ENCODE results near the gene TMEM178A. TPM values are rescaled to one million over a fixed set of nuclear protein-coding genes. Genes with fewer than 3 reads are reported as not detected.
"Not testable (repeated sequence)": the region's sequence is repeated elsewhere in the genome, so short reads cannot be mapped to it uniquely, and the experiment has no call there.

TMEM178A gene
- total RNA-seq, 1 experiment from 2014 or later: 0.14 TPM

DNA sequence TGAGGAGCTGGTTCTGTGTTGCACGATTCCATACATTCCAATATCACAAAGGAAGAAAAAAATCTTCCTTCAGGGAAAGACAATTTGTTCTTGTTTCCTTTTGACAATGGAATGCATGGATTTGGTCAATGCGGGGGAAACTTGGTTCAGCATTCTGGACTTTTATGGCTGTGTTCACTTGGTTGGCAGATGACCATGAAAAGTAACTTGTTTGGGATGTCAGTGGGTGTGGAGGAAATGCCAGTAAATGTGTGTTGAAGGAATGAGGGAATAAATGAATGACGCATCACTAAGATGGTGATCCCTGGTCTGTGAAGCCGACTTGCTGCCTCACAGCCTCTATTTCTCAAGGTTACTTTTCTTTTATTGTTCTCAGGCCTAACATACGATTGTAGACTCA is 59.7 kb downstream of the TMEM178A start:
- DNase-seq: no peak
- Histone ChIP-seq H3K4me1 (peaks cover 25% of the 10 kb centered on the region), H3K4me3 (no peak overlapping the region), H3K27ac (no peak overlapping the region), H3K9me3 (replicated peaks) (no peaks in the 10 kb centered on the region), H3K36me3 (no peaks in the 10 kb centered on the region), H3K27me3 (no peaks in the 10 kb centered on the region)

- DNase-seq: peak; percentile 43 to 60
- not testable (repeated sequence) for H3K36me3 ChIP-seq; H3K27me3 ChIP-seq; H3K4me3 ChIP-seq; H3K9me3 ChIP-seq (replicated peaks)
- Histone ChIP-seq H3K27ac (peak overlapping the region; percentile 18; the same call in 1 of the 2 replicates), H3K4me1 (peaks cover 44% of the 10 kb centered on the region)
Observed at GRCh38 chr2:39728085-39728484, 62.4 kb downstream of the TMEM178A start.

GRCh38 chr2:39728941-39729351 is 63.2 kb downstream of the TMEM178A start:
- DNase-seq: peak; percentile 33 to 45
- H3K27me3 ChIP-seq: no peaks in the 10 kb centered on the region

DNA sequence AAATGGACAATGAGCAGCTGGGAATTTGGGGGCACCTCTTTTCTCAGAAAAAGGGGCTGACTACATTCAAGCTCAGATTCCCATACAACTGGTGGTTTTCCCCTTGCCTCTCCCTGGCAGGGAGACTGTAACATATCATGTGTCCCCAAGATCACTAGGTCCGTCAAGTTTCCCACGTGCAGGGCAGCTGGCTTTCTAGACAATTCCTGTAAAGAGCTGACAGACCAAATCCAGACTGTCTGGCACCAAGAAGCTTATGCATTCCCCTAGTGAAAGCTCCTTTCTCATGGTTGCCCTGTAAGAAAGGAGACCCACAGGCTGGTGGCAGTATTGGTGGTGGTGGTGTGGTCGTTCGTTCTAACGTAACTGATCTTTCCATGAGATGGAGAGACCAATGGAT is 64.6 kb downstream of the TMEM178A start:
- H3K9me3 ChIP-seq (replicated peaks): no peaks in the 10 kb centered on the region; the same call in 1 of the 2 replicates
- no peak overlapping the region for H3K4me3 ChIP-seq
- peaks cover 30% of the 10 kb centered on the region for H3K36me3 ChIP-seq
- peaks cover 38% of the 10 kb centered on the region for H3K4me1 ChIP-seq
- peak overlapping the region; percentile 53 for H3K27ac ChIP-seq
- DNase-seq: peak; percentile 79 to 83
- no peaks in the 10 kb centered on the region for H3K27me3 ChIP-seq

More at GRCh38 chr2:39728941-39729351, 63.2 kb downstream of the TMEM178A start:
- no peak overlapping the region; the same call in 1 of the 2 replicates for H3K27ac ChIP-seq
- peaks cover 17% of the 10 kb centered on the region for H3K36me3 ChIP-seq
- no peak overlapping the region for H3K4me3 ChIP-seq
- no peaks in the 10 kb centered on the region; the same call in 1 of the 2 replicates for H3K9me3 ChIP-seq (replicated peaks)
- peaks cover 41% of the 10 kb centered on the region for H3K4me1 ChIP-seq

GRCh38 chr2:39730685-39731302 is 65.1 kb downstream of the TMEM178A start:
- H3K9me3 ChIP-seq (replicated peaks): no peaks in the 10 kb centered on the region; the same call in 1 of the 2 replicates
- no peak overlapping the region for H3K4me3 ChIP-seq
- peak overlapping the region; percentile 53 for H3K27ac ChIP-seq
- peaks cover 38% of the 10 kb centered on the region for H3K4me1 ChIP-seq
- H3K36me3 ChIP-seq: peaks cover 35% of the 10 kb centered on the region
- no peaks in the 10 kb centered on the region for H3K27me3 ChIP-seq
- peak in 1 of 2 experiments; percentile 56 for DNase-seq

DNA sequence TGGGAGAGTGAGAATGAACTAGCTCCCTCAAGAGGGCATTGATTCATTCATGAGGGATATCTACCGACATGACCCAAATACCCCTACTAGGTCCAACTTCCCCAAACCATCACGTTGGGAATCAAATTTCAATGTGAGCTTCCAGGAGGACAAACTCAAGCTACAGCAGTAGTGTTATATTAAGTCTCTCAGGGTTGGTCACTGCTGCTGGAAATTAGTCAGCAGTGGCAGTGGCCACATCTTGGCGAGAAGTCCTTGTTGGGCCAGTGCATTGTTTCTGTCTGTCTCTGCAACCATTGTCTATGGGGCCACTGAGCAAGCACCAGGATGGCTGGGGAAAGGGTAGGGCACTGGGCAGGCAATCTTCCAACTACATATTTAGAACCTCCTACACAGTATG is 65.8 kb downstream of the TMEM178A start:
- H3K27ac ChIP-seq: no peak overlapping the region
- DNase-seq: no peak

GRCh38 chr2:39732482-39732881 is 66.8 kb downstream of the TMEM178A start:
- H3K4me3 ChIP-seq: no peak overlapping the region
- DNase-seq: peak; percentile 72 to 79
- no peak overlapping the region for H3K27ac ChIP-seq
- peaks cover 52% of the 10 kb centered on the region for H3K36me3 ChIP-seq
- no peaks in the 10 kb centered on the region; the same call in 1 of the 2 replicates for H3K9me3 ChIP-seq (replicated peaks)
- H3K4me1 ChIP-seq: peaks cover 38% of the 10 kb centered on the region
- H3K27me3 ChIP-seq: no peaks in the 10 kb centered on the region

More for the DNA sequence above, 65.8 kb downstream of the TMEM178A start:
- Histone ChIP-seq H3K27me3 (no peaks in the 10 kb centered on the region), H3K36me3 (peaks cover 43% of the 10 kb centered on the region), H3K9me3 (replicated peaks) (no peaks in the 10 kb centered on the region; the same call in 1 of the 2 replicates), H3K4me1 (peaks cover 38% of the 10 kb centered on the region), H3K4me3 (no peak overlapping the region)

- Histone ChIP-seq H3K9me3 (replicated peaks) (no peaks in the 10 kb centered on the region; the same call in 1 of the 2 replicates), H3K4me1 (peaks cover 38% of the 10 kb centered on the region)
- no peak for DNase-seq
Observed at GRCh38 chr2:39733070-39733674, 67.5 kb downstream of the TMEM178A start.

GRCh38 chr2:39734445-39734844 is 68.7 kb downstream of the TMEM178A start:
- H3K27ac ChIP-seq: no peak overlapping the region

More at GRCh38 chr2:39733070-39733674, 67.5 kb downstream of the TMEM178A start:
- Histone ChIP-seq H3K4me3 (no peak overlapping the region), H3K36me3 (peaks cover 59% of the 10 kb centered on the region), H3K27ac (no peak overlapping the region), H3K27me3 (no peaks in the 10 kb centered on the region)

DNA sequence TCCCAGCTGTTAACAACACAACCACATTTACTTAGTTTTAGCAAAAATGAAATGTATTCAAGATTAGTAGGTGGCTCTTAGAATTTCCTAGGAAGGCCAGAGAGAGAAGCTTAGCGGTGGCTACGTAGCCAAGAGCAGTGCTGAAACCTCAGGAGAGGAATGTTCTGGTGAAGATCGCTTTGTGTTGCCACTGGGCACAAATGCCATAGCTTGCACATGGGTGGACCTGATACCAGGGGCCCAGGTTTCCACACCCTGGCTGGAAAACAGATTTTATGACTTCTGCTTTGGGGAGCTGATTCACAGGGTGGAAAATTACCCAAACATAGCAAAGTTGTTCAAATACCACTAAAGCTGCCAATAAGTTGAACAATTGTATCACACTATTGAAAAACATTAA is 69.9 kb downstream of the TMEM178A start:
- Histone ChIP-seq H3K27me3 (no peaks in the 10 kb centered on the region), H3K27ac (no peak overlapping the region), H3K36me3 (peaks cover 82% of the 10 kb centered on the region), H3K4me3 (no peak overlapping the region), H3K9me3 (replicated peaks) (no peaks in the 10 kb centered on the region; the same call in 1 of the 2 replicates), H3K4me1 (peaks cover 17% of the 10 kb centered on the region; the same call in 1 of the 2 replicates)
- DNase-seq: no peak

More at GRCh38 chr2:39734445-39734844, 68.7 kb downstream of the TMEM178A start:
- peaks cover 29% of the 10 kb centered on the region for H3K4me1 ChIP-seq
- peaks cover 70% of the 10 kb centered on the region for H3K36me3 ChIP-seq
- no peak overlapping the region for H3K4me3 ChIP-seq
- no peaks in the 10 kb centered on the region for H3K27me3 ChIP-seq
- H3K9me3 ChIP-seq (replicated peaks): no peaks in the 10 kb centered on the region; the same call in 1 of the 2 replicates
- DNase-seq: no peak

GRCh38 chr2:39736640-39737039 is 70.9 kb downstream of the TMEM178A start:
- H3K36me3 ChIP-seq: peaks cover 83% of the 10 kb centered on the region
- no peaks in the 10 kb centered on the region; the same call in 1 of the 2 replicates for H3K9me3 ChIP-seq (replicated peaks)
- H3K27me3 ChIP-seq: no peaks in the 10 kb centered on the region
- no peak overlapping the region for H3K27ac ChIP-seq
- peaks cover 13% of the 10 kb centered on the region; the same call in 1 of the 2 replicates for H3K4me1 ChIP-seq
- no peak overlapping the region for H3K4me3 ChIP-seq
- DNase-seq: no peak

GRCh38 chr2:39737661-39738060 is 71.9 kb downstream of the TMEM178A start:
- H3K27ac ChIP-seq: no peak overlapping the region
- peaks cover 10% of the 10 kb centered on the region for H3K4me1 ChIP-seq
- DNase-seq: no peak
- H3K36me3 ChIP-seq: peaks cover 94% of the 10 kb centered on the region
- H3K9me3 ChIP-seq (replicated peaks): no peaks in the 10 kb centered on the region; the same call in 1 of the 2 replicates
- H3K27me3 ChIP-seq: no peaks in the 10 kb centered on the region
- H3K4me3 ChIP-seq: no peak overlapping the region

DNA sequence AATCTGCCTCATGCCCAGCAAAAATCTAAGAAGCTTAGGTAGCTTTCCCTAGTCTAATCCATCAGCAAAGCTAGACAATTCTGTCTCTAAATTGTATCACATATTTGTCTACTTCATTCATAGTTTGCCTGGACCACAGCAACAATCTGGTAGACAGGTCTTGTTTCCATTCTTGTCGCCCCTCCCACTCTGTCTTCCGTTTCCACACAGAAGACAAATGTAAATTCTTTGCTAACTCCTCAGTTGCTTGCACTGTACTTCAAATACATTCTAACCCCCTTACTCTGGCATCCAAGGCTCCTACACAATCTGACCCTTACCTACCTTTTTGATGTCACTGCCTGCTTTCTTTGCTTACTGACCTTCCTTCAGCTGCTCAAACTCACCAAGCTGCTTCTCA is 73.2 kb downstream of the TMEM178A start:
- Histone ChIP-seq H3K4me3 (no peak overlapping the region), H3K36me3 (peaks cover 85% of the 10 kb centered on the region), H3K9me3 (replicated peaks) (no peaks in the 10 kb centered on the region), H3K4me1 (peaks cover 18% of the 10 kb centered on the region), H3K27me3 (no peaks in the 10 kb centered on the region), H3K27ac (no peak overlapping the region)
- DNase-seq: no peak

DNA sequence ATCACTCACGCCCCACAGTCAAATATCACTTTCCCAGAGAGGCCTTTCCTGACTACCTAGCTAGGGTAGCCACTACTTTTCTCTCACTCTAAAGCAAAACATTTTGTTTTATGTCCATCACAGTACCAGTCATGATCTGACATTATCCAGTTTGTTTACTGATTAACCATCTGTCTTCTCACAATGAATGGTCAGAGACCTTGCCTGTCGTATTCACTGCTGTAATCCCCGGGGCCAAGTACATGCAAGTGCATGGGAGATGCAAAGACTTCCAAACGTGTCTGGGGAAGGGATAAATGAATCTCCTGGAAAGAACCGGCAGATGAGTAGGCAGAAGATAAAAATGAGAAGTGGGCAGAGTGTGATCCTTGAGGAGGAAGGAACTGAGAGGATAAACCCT is 73.7 kb downstream of the TMEM178A start:
- H3K27ac ChIP-seq: no peak overlapping the region
- H3K4me3 ChIP-seq: no peak overlapping the region
- peaks cover 22% of the 10 kb centered on the region for H3K4me1 ChIP-seq
- H3K36me3 ChIP-seq: peaks cover 84% of the 10 kb centered on the region
- no peaks in the 10 kb centered on the region for H3K27me3 ChIP-seq
- no peak for DNase-seq
- H3K9me3 ChIP-seq (replicated peaks): no peaks in the 10 kb centered on the region

DNA sequence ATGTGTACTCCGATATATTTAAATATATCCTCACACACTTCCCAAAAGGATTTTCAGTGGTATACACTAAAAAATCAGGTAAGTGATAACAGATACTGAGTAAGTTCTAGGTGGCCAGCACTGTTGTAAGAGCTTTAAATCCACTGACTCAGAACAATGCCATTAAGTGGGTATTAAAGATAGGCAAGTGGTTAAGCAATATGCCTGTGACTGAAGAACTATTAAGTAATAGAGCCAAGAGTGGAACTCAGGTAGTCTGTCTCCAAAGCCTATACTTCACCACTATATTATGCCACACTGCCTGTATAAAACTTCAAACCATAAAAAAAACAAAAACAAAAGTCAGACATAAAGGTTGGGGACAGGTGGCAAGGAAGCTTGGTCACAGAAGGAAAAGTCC is 76.2 kb downstream of the TMEM178A start:
- Histone ChIP-seq H3K4me1 (peaks cover 30% of the 10 kb centered on the region), H3K36me3 (peaks cover 77% of the 10 kb centered on the region), H3K27me3 (no peaks in the 10 kb centered on the region), H3K9me3 (replicated peaks) (no peaks in the 10 kb centered on the region), H3K4me3 (no peak overlapping the region), H3K27ac (no peak overlapping the region)
- no peak for DNase-seq

Measured in SJCRH30 (cell line).